ENCODE data around the gene CLDN5. TPM values are rescaled to one million over a fixed set of nuclear protein-coding genes. Genes with fewer than 3 reads are reported as not detected.
"Not testable (repeated sequence)": the region's sequence is repeated elsewhere in the genome, so short reads cannot be mapped to it uniquely, and the experiment has no call there.

Gene CLDN5
- total RNA-seq, 2 experiments from 2014 or later, result not detected

DNA sequence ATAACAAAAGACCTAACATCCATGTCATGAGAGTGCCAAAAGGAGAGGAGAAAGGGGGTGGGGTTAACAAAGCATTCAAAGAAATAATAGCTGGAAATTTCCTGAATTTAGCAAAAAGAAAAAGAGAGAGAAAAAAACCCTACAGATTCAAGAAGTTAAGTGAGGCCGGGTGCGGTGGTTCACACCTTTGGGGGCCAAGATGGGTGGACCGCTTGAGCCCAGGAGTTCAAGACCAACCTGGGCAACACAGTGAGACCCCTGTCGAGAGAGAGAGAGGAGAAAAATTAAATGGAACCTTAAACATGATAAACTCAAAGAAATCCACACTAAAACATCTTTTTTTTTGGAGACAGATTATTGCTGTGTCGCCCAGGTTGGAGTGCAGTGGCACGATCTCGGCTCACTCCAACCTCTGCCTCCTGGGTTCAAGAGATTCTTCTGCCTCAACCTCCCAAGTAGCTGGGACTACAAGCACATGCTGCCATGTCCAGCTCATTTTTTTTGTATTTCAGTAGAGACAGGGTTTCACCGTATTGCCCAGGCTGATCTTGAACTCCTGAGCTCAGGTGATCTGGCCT lies 8.9 kb upstream of the CLDN5 start:
- H3K27ac ChIP-seq (ENCODE audit: low read depth, low read length, poor library complexity, severe bottlenecking), result no peak overlapping the region
- BruUV-seq (replicated peaks), result no TSS peak
- H3K36me3 ChIP-seq (ENCODE audit: insufficient read depth, low read length), result no peaks in the 10 kb centered on the region
- no peak for DNase-seq (ENCODE audit: low spot score)
- H3K4me3 ChIP-seq (ENCODE audit: low read depth, low read length, poor library complexity, severe bottlenecking), result no peak overlapping the region
- no peaks in the 10 kb centered on the region for H3K79me2 ChIP-seq (ENCODE audit: insufficient read depth, low read depth, low read length)
- H3K4me1 ChIP-seq (ENCODE audit: insufficient read depth, low read length, poor library complexity, severe bottlenecking), result no peaks in the 10 kb centered on the region
- intact Hi-C loops (cut with micrococcal nuclease; ENCODE audit: unreplicated experiment), result no loop called here
- H3K4me2 ChIP-seq (ENCODE audit: low read length), result no peak overlapping the region
- TF ChIP-seq EZH2phosphoT487 (IDR thresholded peaks at IDR 0.05; ENCODE audit: borderline replicate concordance, low read depth, low read length) (no peak), CTCF (conservative IDR thresholded peaks at IDR 0.05; ENCODE audit: low read length) (no peak)
- ChIA-PET POLR2A (no interaction called here), CTCF (ENCODE audit: unreplicated experiment) (no interaction called here)
- H2AFZ ChIP-seq (ENCODE audit: low read length), result no peak overlapping the region
- H3K9me3 ChIP-seq (ENCODE audit: low read length), result no peaks in the 10 kb centered on the region
- H3K9me2 ChIP-seq (ENCODE audit: insufficient read depth, low read length), result no peaks in the 10 kb centered on the region
- no peaks in the 10 kb centered on the region for H4K20me1 ChIP-seq (ENCODE audit: insufficient read depth, low read length)

DNA sequence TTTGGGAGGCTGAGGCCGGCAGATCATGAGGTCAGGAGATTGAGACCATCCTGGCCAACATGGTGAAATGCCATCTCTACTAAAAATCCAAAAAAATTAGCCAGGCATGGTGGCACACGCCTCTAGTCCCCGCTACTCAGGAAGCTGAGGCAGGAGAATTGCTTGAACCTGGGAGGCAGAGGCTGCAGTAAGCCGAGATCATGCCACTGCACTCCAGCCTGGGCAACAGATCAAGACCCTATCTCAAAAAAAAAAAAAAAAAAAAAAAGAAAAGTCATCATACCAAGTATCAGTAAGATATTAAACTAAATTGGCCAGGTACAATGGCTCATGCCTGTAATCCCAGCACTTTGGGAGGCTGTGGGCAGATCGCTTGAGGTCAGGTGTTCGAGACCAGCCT lies 7.1 kb upstream of the CLDN5 start:
- DNase-seq (ENCODE audit: low spot score); H3K4me3 ChIP-seq (ENCODE audit: low read depth, low read length, poor library complexity, severe bottlenecking); H3K27ac ChIP-seq (ENCODE audit: low read depth, low read length, poor library complexity, severe bottlenecking); H3K9me2 ChIP-seq (ENCODE audit: insufficient read depth, low read length); POLR2A ChIA-PET; H2AFZ ChIP-seq (ENCODE audit: low read length); CTCF ChIA-PET (ENCODE audit: unreplicated experiment); BruUV-seq (replicated peaks); H3K79me2 ChIP-seq (ENCODE audit: insufficient read depth, low read depth, low read length); H3K9me3 ChIP-seq (ENCODE audit: low read length); intact Hi-C loops (cut with micrococcal nuclease; ENCODE audit: unreplicated experiment); H3K4me2 ChIP-seq (ENCODE audit: low read length); H4K20me1 ChIP-seq (ENCODE audit: insufficient read depth, low read length); H3K36me3 ChIP-seq (ENCODE audit: insufficient read depth, low read length); H3K4me1 ChIP-seq (ENCODE audit: insufficient read depth, low read length, poor library complexity, severe bottlenecking): not testable (repeated sequence)

GRCh38 chr22:19530751-19531150 lies 6.5 kb upstream of the CLDN5 start:
- H3K4me1 ChIP-seq (ENCODE audit: insufficient read depth, low read length, poor library complexity, severe bottlenecking), result no peaks in the 10 kb centered on the region
- BruUV-seq (replicated peaks), result no TSS peak
- intact Hi-C loops (cut with micrococcal nuclease; ENCODE audit: unreplicated experiment), result no loop called here
- POLR2A ChIA-PET, result no interaction called here
- H3K4me3 ChIP-seq (ENCODE audit: low read depth, low read length, poor library complexity, severe bottlenecking), result no peak overlapping the region
- no peaks in the 10 kb centered on the region for H3K79me2 ChIP-seq (ENCODE audit: insufficient read depth, low read depth, low read length)
- no peaks in the 10 kb centered on the region for H3K36me3 ChIP-seq (ENCODE audit: insufficient read depth, low read length)
- H2AFZ ChIP-seq (ENCODE audit: low read length), result no peak overlapping the region
- no peak overlapping the region for H3K27ac ChIP-seq (ENCODE audit: low read depth, low read length, poor library complexity, severe bottlenecking)
- H3K9me3 ChIP-seq (ENCODE audit: low read length), result no peaks in the 10 kb centered on the region
- no peaks in the 10 kb centered on the region for H4K20me1 ChIP-seq (ENCODE audit: insufficient read depth, low read length)
- no peaks in the 10 kb centered on the region for H3K9me2 ChIP-seq (ENCODE audit: insufficient read depth, low read length)
- TF ChIP-seq EZH2phosphoT487 (IDR thresholded peaks at IDR 0.05; ENCODE audit: borderline replicate concordance, low read depth, low read length) (no peak), CTCF (conservative IDR thresholded peaks at IDR 0.05; ENCODE audit: low read length) (no peak)
- CTCF ChIA-PET (ENCODE audit: unreplicated experiment), result no interaction called here
- no peak overlapping the region for H3K4me2 ChIP-seq (ENCODE audit: low read length)
- DNase-seq (ENCODE audit: low spot score), result no peak

Data from OCI-LY7 (cell line).